Measurements from ENCODE around the gene RRP1.

The RRP1 gene

DNA sequence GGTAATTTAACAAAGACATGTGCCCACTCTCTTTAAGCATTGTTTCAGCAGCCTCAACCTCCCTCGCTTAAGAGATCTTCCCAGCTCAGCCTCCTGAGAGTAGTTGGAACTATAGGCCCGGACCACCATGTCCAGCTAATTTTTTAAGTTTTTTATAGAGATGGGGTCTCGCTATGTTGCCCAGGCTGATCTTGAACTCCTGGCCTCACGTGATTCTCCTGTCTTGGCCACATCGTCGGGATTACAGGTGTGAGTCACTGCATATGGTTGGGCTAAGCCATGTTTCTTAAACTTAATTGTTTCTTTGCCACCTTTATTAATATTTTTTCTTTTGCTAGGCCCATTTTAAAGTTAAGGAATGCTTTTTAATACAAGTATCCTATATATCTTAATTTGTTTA lies 57.1 kb downstream of the RRP1 start:
- no peak for DNase-seq

- no peak for DNase-seq
Observed at GRCh38 chr21:43847301-43847700, 57.9 kb downstream of the RRP1 start.

GRCh38 chr21:43848771-43849170 lies 59.4 kb downstream of the RRP1 start:
- no peak for DNase-seq

DNA sequence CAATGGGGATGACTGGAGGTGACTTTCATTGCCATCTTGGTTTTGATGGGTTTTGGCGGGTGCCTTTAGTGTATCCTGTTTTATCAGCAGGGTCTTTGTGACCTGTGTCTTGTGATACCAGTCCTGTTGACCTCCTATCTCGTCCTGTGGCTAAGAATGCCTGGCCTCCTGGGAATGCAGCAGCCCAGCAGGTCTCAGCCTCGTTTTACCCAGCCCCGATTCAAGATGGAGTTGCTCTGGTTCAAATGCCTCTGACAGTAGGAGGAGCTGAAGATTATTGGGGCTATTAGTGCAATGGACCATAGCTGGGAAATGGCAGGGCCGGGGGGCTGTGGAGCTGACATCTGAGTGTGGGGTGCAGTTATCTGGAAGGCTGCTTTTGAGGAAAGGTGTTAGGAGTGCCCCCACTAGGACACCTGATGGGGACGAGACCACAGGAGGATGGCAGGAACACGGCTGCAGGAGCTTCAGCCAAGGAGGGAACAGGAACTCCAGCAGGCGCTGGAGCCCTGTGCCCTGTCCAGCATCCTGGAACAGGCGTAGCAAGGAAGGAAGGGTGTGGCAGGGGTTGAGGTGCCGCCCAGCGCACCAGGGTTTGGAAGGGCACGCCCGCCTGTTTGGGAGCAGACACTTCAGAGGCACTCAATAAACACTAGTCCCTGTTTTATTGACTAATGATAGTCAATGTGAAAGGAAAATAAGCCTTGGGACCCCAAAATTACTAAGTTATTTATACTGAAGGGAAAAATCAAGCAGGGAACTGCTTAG lies 60.3 kb downstream of the RRP1 start:
- no peak for DNase-seq

GRCh38 chr21:43850728-43851295 lies 61.4 kb downstream of the RRP1 start:
- no peak for DNase-seq

DNA sequence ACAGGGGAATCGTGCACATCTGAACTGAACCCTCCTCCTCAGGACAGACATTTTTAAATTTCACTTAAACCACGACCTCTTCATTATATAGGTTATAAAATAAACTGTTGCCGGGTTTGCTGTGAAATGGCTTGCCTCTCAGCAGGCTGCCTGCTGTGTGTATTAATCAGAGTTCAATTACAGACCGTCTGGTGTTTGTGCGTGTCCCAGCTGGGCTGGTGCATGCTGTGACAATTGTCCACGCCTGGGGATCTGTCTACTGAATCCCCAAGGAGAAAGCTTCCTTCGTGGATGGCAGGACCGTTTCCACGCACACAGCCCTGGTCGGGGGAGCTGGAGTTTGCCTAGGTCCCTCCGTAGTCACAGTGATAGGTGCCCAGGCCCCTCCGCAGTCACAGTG lies 62.2 kb downstream of the RRP1 start:
- no peak for DNase-seq

- no peak for DNase-seq
Observed at GRCh38 chr21:43853851-43854772, 64.7 kb downstream of the RRP1 start.
